ENCODE measurements around the gene CRIP1.

Gene CRIP1

GRCh38 chr14:105469456-105470349 lies 17.0 kb upstream of the CRIP1 start:
- DNase-seq (ENCODE audit: insufficient read length, low spot score) (no peak), FAIRE-seq (no peak)

GRCh38 chr14:105470350-105471296 lies 16.1 kb upstream of the CRIP1 start:
- no peak for FAIRE-seq

DNA sequence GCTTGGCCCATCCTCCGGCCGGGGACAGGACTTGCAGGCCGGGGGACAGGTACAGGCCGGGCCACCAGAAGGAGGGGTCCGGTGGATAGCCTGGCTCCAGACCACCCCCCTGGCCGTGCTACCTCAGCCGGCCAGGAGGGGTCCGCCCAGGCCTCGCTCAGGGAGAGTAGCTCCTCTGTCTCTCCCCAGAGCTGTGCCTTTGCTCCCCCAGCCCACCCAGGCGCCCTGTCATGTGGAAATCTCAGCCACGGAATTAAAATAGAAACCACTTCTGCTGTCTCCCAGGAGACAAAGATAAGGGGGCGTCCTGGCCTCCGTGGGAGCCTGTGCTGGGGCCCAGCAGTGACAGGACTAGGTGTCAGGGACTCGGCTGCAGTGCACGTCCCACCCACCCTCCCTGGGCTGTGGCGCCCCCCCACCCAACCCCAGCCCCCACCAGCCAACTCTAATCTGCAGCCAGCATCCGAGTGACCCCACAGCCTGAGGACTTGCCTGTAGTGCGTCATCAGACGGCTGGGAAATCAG lies 15.3 kb upstream of the CRIP1 start:
- no peak for FAIRE-seq
- no peak for DNase-seq (ENCODE audit: insufficient read length, low spot score)

More at GRCh38 chr14:105470350-105471296, 16.1 kb upstream of the CRIP1 start:
- no peak for DNase-seq (ENCODE audit: insufficient read length, low spot score)

- FAIRE-seq: no peak
- DNase-seq (ENCODE audit: insufficient read length, low spot score): no peak
Observed at GRCh38 chr14:105471823-105472485, 14.7 kb upstream of the CRIP1 start.

- no peak for DNase-seq (ENCODE audit: insufficient read length, low spot score)
- no peak for FAIRE-seq
Observed at GRCh38 chr14:105472486-105472991, 14.1 kb upstream of the CRIP1 start.

- DNase-seq (ENCODE audit: insufficient read length, low spot score) (no peak), FAIRE-seq (no peak)
Observed at GRCh38 chr14:105473033-105473676, 13.5 kb upstream of the CRIP1 start.

GRCh38 chr14:105473677-105474482 lies 12.8 kb upstream of the CRIP1 start:
- DNase-seq (ENCODE audit: insufficient read length, low spot score) (peak; percentile 81), FAIRE-seq (peak; percentile 73)

DNA sequence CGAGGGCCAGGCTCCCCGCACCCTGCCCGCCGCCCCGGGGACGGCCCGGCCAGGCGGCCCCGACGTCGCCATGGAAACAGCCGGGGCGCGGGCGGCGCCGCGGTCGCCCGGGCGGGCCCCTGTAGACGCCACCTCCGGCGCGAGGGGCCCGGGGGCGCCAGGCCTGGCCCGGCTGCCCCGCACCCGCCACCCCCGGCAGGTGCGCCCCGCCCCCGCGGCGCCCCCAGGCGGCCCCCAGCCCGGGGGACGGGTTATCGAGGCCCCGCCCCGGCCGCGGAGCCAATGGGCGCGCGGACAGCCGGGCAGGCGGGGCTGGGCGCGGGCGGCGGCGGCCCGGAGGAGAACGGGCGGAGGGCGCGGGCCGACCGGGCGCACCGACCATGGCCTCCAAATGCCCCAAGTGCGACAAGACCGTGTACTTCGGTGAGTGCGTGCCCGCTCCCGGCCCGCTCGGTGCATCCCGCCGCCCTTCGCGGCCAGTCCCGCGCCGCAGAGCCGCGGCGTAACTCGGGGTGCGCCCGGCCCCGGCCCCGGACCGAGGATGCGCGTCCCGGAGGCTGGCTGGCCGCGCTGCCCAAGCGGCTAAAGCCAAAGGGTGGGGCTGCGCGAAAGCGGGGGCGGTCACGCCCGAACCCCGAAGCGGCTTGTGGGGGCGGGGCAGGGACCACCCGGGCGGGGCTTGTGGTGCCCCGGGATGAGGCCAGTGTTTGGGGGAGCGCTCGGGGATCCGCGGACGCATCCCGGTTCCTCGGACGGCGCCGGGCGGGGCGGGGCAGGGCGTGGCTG lies 12.0 kb upstream of the CRIP1 start, which contains the start of gene CRIP2:
Gene CRIP2 (plus strand): TSS at position 339 of the 786 bp plus-strand sequence. CDS start 42 bp downstream, at position 381.
- peak; percentile 77 for FAIRE-seq
- peak; percentile 57 for DNase-seq (ENCODE audit: insufficient read length, low spot score)

- FAIRE-seq (peak; percentile 23), DNase-seq (ENCODE audit: insufficient read length, low spot score) (no peak)
Observed at GRCh38 chr14:105475269-105476096, 11.2 kb upstream of the CRIP1 start.

- FAIRE-seq (peak; percentile 9), DNase-seq (ENCODE audit: insufficient read length, low spot score) (no peak)
Observed at GRCh38 chr14:105476097-105476830, 10.4 kb upstream of the CRIP1 start.

DNA sequence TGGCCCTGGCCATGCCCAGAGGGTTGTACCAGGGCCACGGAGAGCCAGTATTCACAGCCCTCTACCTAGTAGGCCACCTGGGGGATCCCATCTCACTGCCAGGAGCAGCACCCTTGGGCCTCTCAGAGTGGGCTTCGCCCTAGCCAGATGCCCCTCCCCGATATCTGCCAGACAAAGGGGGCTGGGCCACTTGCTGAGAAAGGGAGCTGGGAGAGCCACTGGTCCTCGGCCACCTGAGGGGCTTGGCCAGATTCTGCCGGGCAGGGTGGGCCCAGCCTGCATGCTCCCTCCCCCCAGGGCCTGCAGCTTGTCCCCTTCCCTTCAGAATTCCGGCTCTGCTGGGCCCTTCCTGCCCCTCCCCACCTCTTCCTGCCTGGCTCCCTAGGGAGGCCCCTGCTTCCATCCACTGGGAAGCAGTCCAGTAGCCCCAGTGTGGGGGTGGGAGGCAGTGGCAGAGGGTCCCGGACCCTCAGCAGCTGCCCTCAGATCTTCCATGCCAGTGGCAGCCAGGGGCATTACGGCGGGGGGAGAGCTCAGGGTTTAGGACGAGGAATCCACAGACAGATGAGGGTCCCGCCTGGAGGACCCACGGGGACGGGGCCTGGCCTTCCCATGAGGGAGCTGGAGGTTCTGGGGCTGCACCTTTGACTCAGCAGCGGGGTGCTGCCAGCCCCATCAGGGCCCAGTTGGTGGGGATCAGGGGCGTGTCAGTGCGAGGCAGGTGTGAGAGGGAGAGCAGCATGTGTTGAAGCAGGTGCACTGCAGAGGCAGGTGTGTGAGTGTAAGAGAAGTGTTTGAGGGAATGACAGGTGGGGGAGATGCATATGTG lies 9.6 kb upstream of the CRIP1 start:
- DNase-seq (ENCODE audit: insufficient read length, low spot score) (no peak), FAIRE-seq (no peak)

- no peak for DNase-seq (ENCODE audit: insufficient read length, low spot score)
- FAIRE-seq: peak; percentile 87
Observed at GRCh38 chr14:105477660-105478397, 8.9 kb upstream of the CRIP1 start.

- FAIRE-seq (no peak), DNase-seq (ENCODE audit: insufficient read length, low spot score) (no peak)
Observed at GRCh38 chr14:105478398-105479251, 8.1 kb upstream of the CRIP1 start.

Measured in HTR-8/SVneo (cell line).